Sigmoid colon (tissue), 7 donors: Measurements from ENCODE around the gene ARHGAP44. TPM values are rescaled to one million over a fixed set of nuclear protein-coding genes. Genes with fewer than 3 reads are reported as not detected.

Experiments
- DNase-seq: peaks from one replicate; pipeline ENCODE4 v3.0.0-alpha.2; 2019
- H3K27ac ChIP-seq, 4 donors: fragments of 200-600 bp; sonication (generic); one replicate each; pipeline ENCODE4 v1.5.1; 2016 to 2019; ENCODE audit warnings: mild to moderate bottlenecking in 1 of 4
- H3K27me3 ChIP-seq, 3 donors: fragments of 200-600 bp; sonication (generic); one replicate each; pipeline ENCODE4 v1.5.1; 2019; ENCODE audit warnings: mild to moderate bottlenecking in 1 of 3
- H3K36me3 ChIP-seq, 4 donors: fragments of 200-600 bp; sonication (generic); one replicate each; pipeline ENCODE4 v1.5.1; 2016 to 2019
- H3K4me1 ChIP-seq, 4 donors: fragments of 200-600 bp; sonication (generic); one replicate each; pipeline ENCODE4 v1.5.1; 2017 to 2019
- H3K4me3 ChIP-seq, 4 donors: fragments of 200-600 bp; sonication (generic); one replicate each; pipeline ENCODE4 v1.5.1; 2017 to 2019; ENCODE audit warnings: mild to moderate bottlenecking in 2 of 4, moderate library complexity in 1 of 4
- H3K9me3 ChIP-seq, 4 donors: fragments of 200-600 bp in 3 of 4; sonication (generic) in 3 of 4; one replicate each; pipeline versions ENCODE4 v1.5.1 to v1.6.1; 2013 to 2019
- CTCF ChIP-seq, 4 experiments: fragments of 450-650 bp in 3 of 4; fragments of 200-600 bp in 1 of 4; IDR thresholded peaks; one replicate each; pipeline ENCODE4 v1.5.1; 2016 to 2019; ENCODE audit warnings: antibody characterized with exemption in 4 of 4, mild to moderate bottlenecking in 3 of 4, moderate library complexity in 2 of 4
- EP300 ChIP-seq, 4 donors: sonication (generic); formaldehyde crosslinking; IDR thresholded peaks; one replicate each; pipeline ENCODE4 v1.6.1; 2017; ENCODE audit warnings: antibody characterized with exemption in 4 of 4
- POLR2A ChIP-seq, 2 donors: fragments of 450-650 bp; IDR thresholded peaks; one replicate each; pipeline ENCODE4 v1.6.1; 2016; ENCODE audit warnings: antibody characterized with exemption in 2 of 2, mild to moderate bottlenecking in 2 of 2, moderate library complexity in 2 of 2
- POLR2AphosphoS5 ChIP-seq, 4 donors: sonication (generic); formaldehyde crosslinking; IDR thresholded peaks; one replicate each; pipeline ENCODE4 v1.6.1; 2017; ENCODE audit warnings: antibody characterized with exemption in 4 of 4
- WGBS, 2 donors: extraction: QIAGEN DNeasy Blood & Tissue Kit; methylation state at CpG; one replicate each; pipeline ENCODE4 v1.1.7; 2013; 5-methylcytosine and 5-hydroxymethylcytosine counted together
- intact Hi-C: fragments of 100-400 bp; cut with DNase I; formaldehyde crosslinking; loops from one replicate; pipeline ENCODE4 v1.15.1; 2023
- polyA plus RNA-seq, 3 donors: library from polyadenylated mRNA; stranded (reverse); fragments of 200-250 nt; gene quantifications; one replicate each; pipeline ENCODE4 v1.2.3, GENCODE V29; 2013
- total RNA-seq, 4 donors: library from RNA; depleted of rRNA; stranded (reverse); fragments of >200 nt; gene quantifications; one replicate each; pipeline ENCODE4 v1.1.0, GENCODE V29; 2016
- donor health status: healthy with polysubstance abuse.
- donor health status: Bipolar disorder and iron deficiency.
- donor health status: healthy.

ARHGAP44 gene
- total and polyA plus RNA-seq, 7 donors, result 2.6 to 23.8 (median 6.4) TPM

- Histone ChIP-seq H3K4me3 (no peak overlapping the region), H3K4me1 (no peaks in the 10 kb centered on the region), H3K9me3 (no peaks in the 10 kb centered on the region), H3K27me3 (no peaks in the 10 kb centered on the region), H3K27ac (no peak overlapping the region), H3K36me3 (peaks cover 0 to 8% (median 0%) of the 10 kb centered on the region in 4 donors)
- 54 to 92% methylated on average over 6 of the region's 6 CpGs for WGBS, 2 donors
- DNase-seq, result no peak
- intact Hi-C loops, result no loop called here
- TF ChIP-seq EP300 (IDR thresholded peaks at IDR 0.05) (no peak), POLR2AphosphoS5 (IDR thresholded peaks at IDR 0.05) (no peak), CTCF (IDR thresholded peaks at IDR 0.05) (no peak), POLR2A (IDR thresholded peaks at IDR 0.05) (no peak)
These were observed 111.2 kb downstream of the ARHGAP44 start for GRCh38 chr17:12900474-12900873.

GRCh38 chr17:12902046-12902445 lies 112.7 kb downstream of the ARHGAP44 start:
- Histone ChIP-seq H3K9me3 (no peaks in the 10 kb centered on the region), H3K36me3 (peaks cover 0 to 8% (median 0%) of the 10 kb centered on the region in 4 donors), H3K4me3 (no peak overlapping the region), H3K4me1 (no peaks in the 10 kb centered on the region), H3K27me3 (no peaks in the 10 kb centered on the region), H3K27ac (no peak overlapping the region)
- intact Hi-C loops, result no loop called here
- DNase-seq, result no peak
- 91 to 92% methylated on average over 3 of the region's 3 CpGs for WGBS, 2 donors
- TF ChIP-seq CTCF (IDR thresholded peaks at IDR 0.05) (no peak), EP300 (IDR thresholded peaks at IDR 0.05) (no peak), POLR2A (IDR thresholded peaks at IDR 0.05) (no peak), POLR2AphosphoS5 (IDR thresholded peaks at IDR 0.05) (no peak)

DNA sequence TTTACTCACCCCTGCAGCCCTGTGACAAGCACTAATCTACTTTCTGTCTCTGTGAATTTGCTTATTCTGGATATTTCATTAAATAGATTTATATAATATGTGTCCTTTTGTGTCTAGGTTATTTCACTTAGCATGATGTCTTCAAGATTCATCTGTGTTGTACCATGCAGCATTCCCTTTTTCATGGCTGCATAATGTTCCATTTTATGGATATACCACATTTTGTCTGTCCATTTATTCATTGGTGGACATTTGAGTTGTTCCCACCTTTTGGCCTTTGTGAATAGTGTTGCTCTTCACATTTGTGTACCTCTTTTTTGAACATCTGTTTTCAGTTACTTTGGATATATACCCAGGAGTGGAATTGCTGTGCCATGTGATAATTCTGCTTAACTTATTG lies 118.2 kb downstream of the ARHGAP44 start:
- Histone ChIP-seq H3K4me3 (no peak overlapping the region), H3K4me1 (no peaks in the 10 kb centered on the region), H3K36me3 (no peaks in the 10 kb centered on the region), H3K9me3 (no peaks in the 10 kb centered on the region), H3K27me3 (no peaks in the 10 kb centered on the region), H3K27ac (no peak overlapping the region)
- TF ChIP-seq EP300 (IDR thresholded peaks at IDR 0.05) (no peak), POLR2A (IDR thresholded peaks at IDR 0.05) (no peak), CTCF (IDR thresholded peaks at IDR 0.05) (no peak), POLR2AphosphoS5 (IDR thresholded peaks at IDR 0.05) (no peak)
- DNase-seq, result no peak
- intact Hi-C loops, result no loop called here

DNA sequence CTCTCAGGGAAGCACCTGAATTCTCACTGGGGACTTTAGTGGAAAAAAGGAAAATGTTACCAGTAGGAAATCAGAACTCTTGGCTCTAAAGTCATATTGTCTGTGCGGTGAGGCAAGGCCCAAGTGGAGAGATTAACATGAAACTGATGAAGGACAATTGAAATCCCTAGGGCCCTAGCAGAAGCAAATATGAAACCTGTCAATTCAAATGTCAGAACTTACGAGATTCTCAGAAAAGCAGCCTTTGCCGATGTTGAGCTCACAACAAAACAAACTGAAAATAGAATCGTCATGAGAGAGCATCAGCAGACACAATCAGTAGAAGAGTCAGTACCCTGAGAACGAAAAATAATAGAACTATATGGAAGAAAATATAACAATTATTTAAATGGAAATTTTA lies 119.7 kb downstream of the ARHGAP44 start:
- no peak for TF ChIP-seq CTCF (IDR thresholded peaks at IDR 0.05)
- no peak for TF ChIP-seq EP300 (IDR thresholded peaks at IDR 0.05)
- TF ChIP-seq POLR2AphosphoS5 (IDR thresholded peaks at IDR 0.05), result no peak
- TF ChIP-seq POLR2A (IDR thresholded peaks at IDR 0.05), result no peak
- Histone ChIP-seq H3K36me3 (no peaks in the 10 kb centered on the region), H3K4me1 (no peaks in the 10 kb centered on the region), H3K27me3 (no peaks in the 10 kb centered on the region), H3K9me3 (no peaks in the 10 kb centered on the region), H3K27ac (no peak overlapping the region), H3K4me3 (no peak overlapping the region)
- 87 to 94% methylated on average over 5 of the region's 5 CpGs for WGBS, 2 donors
- intact Hi-C loops, result no loop called here
- no peak for DNase-seq

DNA sequence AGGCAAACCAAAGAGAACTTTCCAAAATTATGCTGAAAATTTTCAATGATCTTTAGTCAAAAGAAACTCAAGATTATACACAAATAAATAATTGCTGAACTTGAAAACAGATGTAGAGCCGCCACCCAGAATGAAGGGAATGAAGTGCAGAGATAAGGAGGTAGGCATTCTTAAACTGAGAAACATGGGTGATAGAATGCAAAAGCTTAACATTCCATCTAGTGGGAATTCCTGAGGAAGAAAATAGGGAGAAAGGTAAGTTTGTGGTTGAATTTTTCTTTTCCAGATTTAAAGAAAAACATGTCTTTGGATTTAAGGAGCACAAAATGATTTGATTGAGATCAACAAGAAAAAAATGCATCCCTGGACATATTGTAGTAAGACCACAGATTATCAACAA lies 120.2 kb downstream of the ARHGAP44 start:
- TF ChIP-seq EP300 (IDR thresholded peaks at IDR 0.05) (no peak), CTCF (IDR thresholded peaks at IDR 0.05) (no peak), POLR2A (IDR thresholded peaks at IDR 0.05) (no peak), POLR2AphosphoS5 (IDR thresholded peaks at IDR 0.05) (no peak)

More for the DNA sequence above, 120.2 kb downstream of the ARHGAP44 start:
- H3K4me1 ChIP-seq, result no peaks in the 10 kb centered on the region
- no peak overlapping the region for H3K4me3 ChIP-seq
- H3K27me3 ChIP-seq, result no peaks in the 10 kb centered on the region
- WGBS, 2 donors, result 91 to 96% methylated on average over 1 of the region's 1 CpG
- intact Hi-C loops, result no loop called here
- no peaks in the 10 kb centered on the region for H3K36me3 ChIP-seq
- H3K27ac ChIP-seq, result no peak overlapping the region
- no peak for DNase-seq
- H3K9me3 ChIP-seq, result no peaks in the 10 kb centered on the region
